ENCODE results near the gene DNAJC8. TPM values are rescaled to one million over a fixed set of nuclear protein-coding genes. Genes with fewer than 3 reads are reported as not detected.

The DNAJC8 gene
- total RNA-seq, 1 experiment from 2014 or later, result 60.0 TPM

DNA sequence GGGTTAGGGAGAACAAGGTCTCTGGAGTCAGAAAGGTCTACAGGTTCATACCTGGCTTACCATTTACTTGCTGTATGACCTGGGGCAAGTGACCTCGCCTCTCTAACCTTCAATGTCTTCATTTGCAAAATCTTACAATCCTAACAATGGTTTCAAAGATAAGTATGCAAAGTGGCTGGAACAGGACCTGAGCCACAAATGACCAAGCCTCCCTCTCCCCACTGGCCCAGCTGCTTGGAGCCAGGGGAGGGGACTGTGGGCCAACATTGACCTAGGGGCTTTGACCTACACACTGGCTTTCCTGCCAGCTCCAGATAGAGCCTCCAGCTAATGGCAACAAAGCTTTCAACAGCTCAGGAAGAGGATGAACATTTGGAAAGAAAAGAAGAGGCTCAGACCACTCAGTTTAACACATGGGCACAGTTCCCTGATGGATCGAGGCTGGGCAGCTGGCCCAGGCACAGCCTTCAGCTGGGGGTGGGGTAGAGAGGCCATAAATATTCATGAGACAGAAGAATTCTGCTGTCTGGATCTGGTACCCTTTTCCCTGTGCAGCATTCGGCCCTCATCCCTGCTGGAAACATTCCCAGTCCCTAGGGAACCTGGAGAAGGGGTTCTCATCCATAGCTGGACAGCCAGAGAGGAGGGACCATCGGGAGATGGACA, 69.2 kb downstream of the DNAJC8 start:
- Mint-ChIP-seq H3K4me1 (ENCODE audit: insufficient read depth, unreplicated experiment) (peaks cover 10% of the 10 kb centered on the region), H3K27me3 (ENCODE audit: insufficient read depth, unreplicated experiment) (no peaks in the 10 kb centered on the region)
- intact Hi-C loops (cut with micrococcal nuclease), result no loop called here

DNA sequence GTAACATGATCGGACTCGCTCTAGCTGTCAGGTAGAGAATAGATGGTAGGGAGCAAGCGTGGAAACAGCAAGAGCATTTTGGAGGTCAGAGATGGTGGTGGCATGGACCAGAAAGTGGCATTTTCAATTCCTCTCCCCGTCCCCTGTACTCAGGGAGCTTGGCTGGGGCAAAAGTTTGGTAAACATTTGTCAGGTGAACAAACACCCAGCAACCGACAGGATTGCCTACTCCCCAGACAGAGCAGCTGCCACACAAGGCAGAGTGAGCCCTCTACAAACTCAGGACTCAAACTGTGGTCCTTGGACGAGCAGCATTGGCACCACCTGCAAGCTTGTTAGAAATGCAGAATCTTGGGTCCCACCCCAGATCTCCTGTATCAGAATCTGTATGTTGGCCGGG, 70.7 kb downstream of the DNAJC8 start:
- Mint-ChIP-seq H3K36me3 (ENCODE audit: insufficient read depth, unreplicated experiment) (no peaks in the 10 kb centered on the region), H3K27ac (ENCODE audit: low read depth, unreplicated experiment) (no peak overlapping the region), H3K27me3 (ENCODE audit: insufficient read depth, unreplicated experiment) (no peaks in the 10 kb centered on the region), H3K4me3 (ENCODE audit: unreplicated experiment) (no peak overlapping the region), H3K4me1 (ENCODE audit: insufficient read depth, unreplicated experiment) (peaks cover 10% of the 10 kb centered on the region), H3K9me3 (ENCODE audit: unreplicated experiment) (no peaks in the 10 kb centered on the region)
- CTCF ChIA-PET, result interaction anchor here (2.4 kb wide), 1 partner anchor 71 kb away, joined by 8 read pairs; no protein-coding TSS in a partner anchor
- BruUV-seq (replicated peaks), result no TSS peak
- intact Hi-C loops (cut with micrococcal nuclease), result no loop called here
- POLR2A ChIA-PET, result interaction anchor here (1.3 to 1.5 kb wide), 2 partner anchors 11 to 74 kb away, joined by 4 to 6 read pairs; partner anchors contain the start of gene EYA3
- TF ChIP-seq CTCF (IDR thresholded peaks at IDR 0.05; ENCODE audit: unreplicated experiment), result no peak
- no peak for DNase-seq (ENCODE audit: unreplicated experiment)

More for the DNA sequence above, 69.2 kb downstream of the DNAJC8 start:
- POLR2A ChIA-PET, result no interaction called here
- no peak for DNase-seq (ENCODE audit: unreplicated experiment)
- H3K9me3 Mint-ChIP-seq (ENCODE audit: unreplicated experiment), result no peaks in the 10 kb centered on the region
- no peak for TF ChIP-seq CTCF (IDR thresholded peaks at IDR 0.05; ENCODE audit: unreplicated experiment)
- no peaks in the 10 kb centered on the region for H3K36me3 Mint-ChIP-seq (ENCODE audit: insufficient read depth, unreplicated experiment)
- no peak overlapping the region for H3K4me3 Mint-ChIP-seq (ENCODE audit: unreplicated experiment)
- H3K27ac Mint-ChIP-seq (ENCODE audit: low read depth, unreplicated experiment), result no peak overlapping the region
- CTCF ChIA-PET, result no interaction called here
- no TSS peak for BruUV-seq (replicated peaks)

- ChIA-PET POLR2A (interaction anchor here (1.2 to 1.5 kb wide), 4 partner anchors 8 to 73 kb away, joined by 4 to 6 read pairs (median 5); partner anchors contain the start of gene EYA3), CTCF (interaction anchor here (0.6 to 2.4 kb wide), 2 partner anchors 70 to 180 kb away, joined by 3 to 8 read pairs; no protein-coding TSS in a partner anchor)
- Mint-ChIP-seq H3K27me3 (ENCODE audit: insufficient read depth, unreplicated experiment) (no peaks in the 10 kb centered on the region), H3K36me3 (ENCODE audit: insufficient read depth, unreplicated experiment) (no peaks in the 10 kb centered on the region), H3K27ac (ENCODE audit: low read depth, unreplicated experiment) (no peak overlapping the region), H3K4me1 (ENCODE audit: insufficient read depth, unreplicated experiment) (peaks cover 10% of the 10 kb centered on the region), H3K9me3 (ENCODE audit: unreplicated experiment) (no peaks in the 10 kb centered on the region), H3K4me3 (ENCODE audit: unreplicated experiment) (no peak overlapping the region)
- no TSS peak for BruUV-seq (replicated peaks)
- no peak for DNase-seq (ENCODE audit: unreplicated experiment)
- intact Hi-C loops (cut with micrococcal nuclease), result no loop called here
- no peak for TF ChIP-seq CTCF (IDR thresholded peaks at IDR 0.05; ENCODE audit: unreplicated experiment)
These were observed 71.1 kb downstream of the DNAJC8 start for GRCh38 chr1:28161751-28162150.

DNA sequence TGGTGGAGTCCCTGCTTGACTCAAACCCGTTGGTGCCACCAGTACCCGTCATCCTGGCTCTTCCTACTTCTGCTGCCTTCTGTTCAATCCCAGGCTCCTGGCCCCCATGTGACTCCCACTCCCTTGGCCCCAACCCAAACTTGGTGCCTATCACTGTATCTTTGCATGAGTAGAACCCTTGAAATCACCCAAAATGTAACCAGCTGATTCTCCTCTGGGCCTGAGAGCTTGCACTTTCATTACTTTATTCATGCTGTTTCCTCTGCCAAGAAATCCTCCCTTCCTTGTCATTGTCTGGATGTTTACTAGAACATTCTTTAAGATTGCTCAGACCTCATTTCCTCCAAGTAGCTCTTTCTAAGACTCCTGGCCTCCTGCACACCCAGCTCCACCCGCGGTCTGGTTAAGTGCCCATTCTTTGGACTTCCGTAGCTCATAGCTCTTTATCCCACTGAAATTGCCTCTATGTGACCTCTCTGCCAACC, 72.0 kb downstream of the DNAJC8 start:
- Mint-ChIP-seq H3K4me1 (ENCODE audit: insufficient read depth, unreplicated experiment) (peaks cover 10% of the 10 kb centered on the region), H3K36me3 (ENCODE audit: insufficient read depth, unreplicated experiment) (no peaks in the 10 kb centered on the region), H3K27me3 (ENCODE audit: insufficient read depth, unreplicated experiment) (no peaks in the 10 kb centered on the region), H3K9me3 (ENCODE audit: unreplicated experiment) (no peaks in the 10 kb centered on the region), H3K27ac (ENCODE audit: low read depth, unreplicated experiment) (peak overlapping the region; percentile 81), H3K4me3 (ENCODE audit: unreplicated experiment) (no peak overlapping the region)
- intact Hi-C loops (cut with micrococcal nuclease), result no loop called here
- no peak for TF ChIP-seq CTCF (IDR thresholded peaks at IDR 0.05; ENCODE audit: unreplicated experiment)
- BruUV-seq (replicated peaks), result no TSS peak
- DNase-seq (ENCODE audit: unreplicated experiment), result peak; percentile 47
- CTCF ChIA-PET, result interaction anchor here (0.6 to 2.4 kb wide), 4 partner anchors 14 to 179 kb away, joined by 3 to 8 read pairs (median 4); no protein-coding TSS in a partner anchor
- POLR2A ChIA-PET, result interaction anchor here (0.6 to 1.5 kb wide), 6 partner anchors 9 to 75 kb away, joined by 3 to 6 read pairs (median 4); partner anchors contain the start of genes ATP5IF1 and EYA3

Data from MCF 10A (cell line).